K562 (cell line): ENCODE data around the gene MFAP3. TPM values are rescaled to one million over a fixed set of nuclear protein-coding genes. Genes with fewer than 3 reads are reported as not detected.

Experiments
- BACH1 ChIP-seq: fragments of 200-800 bp; sonication (Bioruptor generic); IDR thresholded peaks from 2 replicates; pipeline ENCODE4 v1.6.1; 2016; ENCODE audit warnings: missing genetic modification characterization, missing compliant biosample characterization
- BRD9 ChIP-seq: fragments of 450-650 bp; IDR thresholded peaks from 2 replicates; pipeline ENCODE4 v1.6.1; 2018; ENCODE audit warnings: low read depth; ENCODE audit not compliant: partially characterized antibody
- CCAR2 ChIP-seq: fragments of 200-400 bp; formaldehyde crosslinking; IDR thresholded peaks from 2 replicates; pipeline ENCODE4 v1.6.1; 2017; ENCODE audit warnings: mild to moderate bottlenecking, low read depth, low read length
- CHCHD3 ChIP-seq: fragments of 250-450 bp; sonication (Bioruptor Pico); IDR thresholded peaks from 2 replicates; pipeline ENCODE4 v2.1.2; 2022; ENCODE audit warnings: mild to moderate bottlenecking
- CSDE1 ChIP-seq, 2 experiments: fragments of 450-650 bp; IDR thresholded peaks; 2 replicates each; pipeline ENCODE4 v1.6.1; 2016; ENCODE audit warnings: mild to moderate bottlenecking in 1 of 2
- ETS2 ChIP-seq: IDR thresholded peaks from 2 replicates; pipeline ENCODE4 v1.6.1; 2016; ENCODE audit warnings: borderline replicate concordance, missing genetic modification characterization, mild to moderate bottlenecking, moderate library complexity, missing compliant biosample characterization; ENCODE audit not compliant: poor library complexity, severe bottlenecking
- FOXK2 ChIP-seq, 2 experiments: fragments of 450-650 bp; IDR thresholded peaks in 1 of 2; conservative IDR thresholded peaks in 1 of 2; 2 replicates each; pipeline ENCODE4 v1.6.1; 2016; ENCODE audit warnings: low read depth in 2 of 2, mild to moderate bottlenecking in 1 of 2
- L3MBTL2 ChIP-seq: fragments of 450-650 bp; IDR thresholded peaks from 2 replicates; pipeline ENCODE4 v1.6.1; 2016; ENCODE audit warnings: mild to moderate bottlenecking, moderate library complexity
- LCOR ChIP-seq: sonication (generic); formaldehyde crosslinking; IDR thresholded peaks from 2 replicates; pipeline ENCODE4 v1.8.0; 2022; ENCODE audit warnings: mild to moderate bottlenecking, missing genetic modification reagents
- MXI1 ChIP-seq: IDR thresholded peaks from 2 replicates; pipeline ENCODE4 v1.6.1; 2011; ENCODE audit warnings: low read depth, mild to moderate bottlenecking, improper control_type of control experiment, low read length
- PHF21A ChIP-seq: fragments of 450-650 bp; IDR thresholded peaks from 2 replicates; pipeline ENCODE4 v1.6.1; 2017; ENCODE audit warnings: low read depth, borderline replicate concordance
- POLR2AphosphoS5 ChIP-seq: IDR thresholded peaks from 2 replicates; pipeline ENCODE4 v1.6.1; 2011; ENCODE audit warnings: mild to moderate bottlenecking, low read depth, low read length, moderate library complexity; ENCODE audit not compliant: control insufficient read depth, insufficient read depth
- RERE ChIP-seq: sonication (generic); formaldehyde crosslinking; IDR thresholded peaks from 2 replicates; pipeline ENCODE4 v1.8.0; 2023; ENCODE audit warnings: missing genetic modification reagents, mild to moderate bottlenecking, borderline replicate concordance
- SLC30A9 ChIP-seq: fragments of 250-450 bp; sonication (Bioruptor Pico); IDR thresholded peaks from 2 replicates; pipeline ENCODE4 v1.8.0; 2022; ENCODE audit warnings: mild to moderate bottlenecking, moderate library complexity
- SMAD3 ChIP-seq: fragments of 450-650 bp; formaldehyde crosslinking; conservative IDR thresholded peaks from 2 replicates; pipeline ENCODE4 v1.4.0; 2020; ENCODE audit warnings: mild to moderate bottlenecking
- TGIF2 ChIP-seq: sonication (generic); formaldehyde crosslinking; IDR thresholded peaks from 2 replicates; pipeline ENCODE4 v1.8.1; 2022; ENCODE audit warnings: mild to moderate bottlenecking, missing genetic modification reagents, moderate library complexity
- WHSC1 ChIP-seq: IDR thresholded peaks from one replicate; pipeline ENCODE4 v1.6.1; 2012; ENCODE audit warnings: low read length, control low read depth, inconsistent platforms
- ZNF3 ChIP-seq: fragments of 250-450 bp; sonication (Bioruptor Pico); IDR thresholded peaks from 2 replicates; pipeline ENCODE4 v1.5.0; 2021; ENCODE audit warnings: mild to moderate bottlenecking, moderate library complexity
- ZNF609 ChIP-seq: sonication (generic); formaldehyde crosslinking; IDR thresholded peaks from 2 replicates; pipeline ENCODE4 v1.8.1; 2023; ENCODE audit warnings: missing genetic modification reagents, mild to moderate bottlenecking, borderline replicate concordance
- polyA plus RNA-seq, 8 experiments: library from polyadenylated mRNA; depleted of rRNA in 4 of 8; stranded (reverse) in 5 of 8; unstranded in 3 of 8; fragments of >200 nt; fragmentation: Nextera tagmentation in 2 of 8; fragmentation: Illumina TruSeq in 1 of 8; extraction: Ambion mirVana in 2 of 8; extraction: Trizol in 1 of 8; gene quantifications; 2 replicates each; pipeline versions ENCODE4 v1.2.1 to v1.2.3, GENCODE V29; 2011 to 2014; ENCODE audit warnings: inconsistent platforms in 1 of 8, missing spikeins in 1 of 8
- total RNA-seq, 7 experiments: library from RNA; depleted of rRNA in 6 of 7; stranded (reverse); fragments of >200 nt in 6 of 7; fragmentation: Illumina TruSeq in 2 of 7; extraction: Trizol in 2 of 7; gene quantifications; 2 replicates each; pipeline versions ENCODE4 v1.2.1 to v1.2.3, GENCODE V29; 2011 to 2021; ENCODE audit warnings: low replicate concordance in 1 of 7

Gene MFAP3
- total and polyA plus RNA-seq, 9 of the 15 experiments (the other 6 are each of a cell fraction or from before 2014, with no cell fraction given): 9.5 to 39.1 (median 20.7) TPM

GRCh38 chr5:154038707-154039457 is at the start of gene MFAP3, which contains the start of gene FAM114A2 (continued):
- TF ChIP-seq ZNF609 (CRISPR knock-in tag) (no peak), BRD9 (no peak), LCOR (peak; percentile 88), SLC30A9 (no peak), CHCHD3 (no peak), PHF21A (peak; percentile 39; the same call in 1 of the 2 replicates), BACH1 (no peak), CSDE1 (IDR thresholded peaks at IDR 0.05) (no peak), SMAD3 (CRISPR knock-in tag) (no peak), CCAR2 (no peak), WHSC1 (no peak), ETS2 (tag) (no peak), POLR2AphosphoS5 (peak; percentile 88), FOXK2 (conservative IDR thresholded peaks at IDR 0.05 in 1 of 2, IDR thresholded peaks at IDR 0.05 in 1 of 2; ENCODE audit: low read depth in 2 of 2) (peak; percentile 28 to 75; a peak in 1 of 4 replicates), L3MBTL2 (peak; percentile 96), RERE (CRISPR knock-in tag) (no peak), ZNF3 (peak; percentile 94), MXI1 (no peak), TGIF2 (no peak)
